K562 (cell line): ENCODE data around the gene GRSF1. TPM values are rescaled to one million over a fixed set of nuclear protein-coding genes. Genes with fewer than 3 reads are reported as not detected.

Source experiments
- ATAC-seq: fragments of 200-7000 bp; cut with Tn5 transposase; 3 replicates; pipeline ENCODE4 v1.9.1; 2020; ENCODE audit warnings: moderate library complexity
- BruUV-seq: library from RNA; stranded (reverse); fragments of 400-500 nt; replicated peaks from 2 replicates; lab custom pipeline; 2021; lab: Mats Ljungman, UMichigan
- CTCF ChIA-PET: fragments of 300-600 bp; formaldehyde crosslinking; extraction: SDS; loops from one replicate; lab custom pipeline; 2021; ENCODE audit warnings: low intra/inter-chr PET ratio; lab: Yijun Ruan, JAX
- POLR2A ChIA-PET: fragments of 300-600, 350-650 bp; sonication (Branson Sonifier 250); formaldehyde crosslinking; extraction: SDS; loops from one replicate; lab custom pipeline; 2021; ENCODE audit warnings: antibody characterized with exemption, inconsistent platforms; lab: Yijun Ruan, JAX
- DNase-seq, 4 experiments: peaks; one replicate each; pipeline versions ENCODE4 v3.0.0 to v3.0.0-alpha.2; 2011 to 2018; ENCODE audit warnings: low spot score in 3 of 4, mixed read lengths in 3 of 4; ENCODE audit errors: extremely low read depth in 1 of 4
- FAIRE-seq: peaks from 2 replicates; lab custom pipeline; 2011; peaks lifted over from hg19 to GRCh38; lab: Jason Lieb, UNC
- H2AFZ ChIP-seq: 2 replicates; pipeline ENCODE4 v1.6.0; 2011; ENCODE audit warnings: low read depth, low read length, control low read depth, inconsistent platforms
- H3K27ac ChIP-seq: fragments of 200-600 bp; 3 replicates; pipeline ENCODE4 v1.8.0; 2011; ENCODE audit warnings: low read depth, mild to moderate bottlenecking, control low read depth, inconsistent platforms, low read length, moderate library complexity, mixed read lengths; ENCODE audit errors: extremely low read depth
- H3K27me3 ChIP-seq, 2 experiments: fragments of 300-600 bp in 1 of 2; 2 replicates in 1 of 2; 3 replicates in 1 of 2; pipeline versions ENCODE4 v1.6.0 to v1.8.0; 2011; ENCODE audit warnings: inconsistent platforms in 2 of 2, low read length in 2 of 2, mild to moderate bottlenecking in 1 of 2, mixed read lengths in 1 of 2, moderate library complexity in 1 of 2; ENCODE audit not compliant: control insufficient read depth in 2 of 2, insufficient read depth in 2 of 2
- H3K36me3 ChIP-seq: fragments of 300-600 bp; 3 replicates; pipeline ENCODE4 v1.8.0; 2011; ENCODE audit warnings: mild to moderate bottlenecking, low read length, inconsistent platforms; ENCODE audit not compliant: control insufficient read depth, insufficient read depth
- H3K4me1 ChIP-seq, 2 experiments: fragments of 200-600 bp in 1 of 2; replicated peaks in 1 of 2; 2 replicates in 1 of 2; 3 replicates in 1 of 2; pipeline versions ENCODE4 v1.5.1 to v1.8.0; 2011; ENCODE audit warnings: inconsistent platforms in 2 of 2, low read length in 2 of 2, mild to moderate bottlenecking in 1 of 2, mixed read lengths in 1 of 2, moderate library complexity in 1 of 2; ENCODE audit not compliant: control insufficient read depth in 2 of 2, insufficient read depth in 2 of 2
- H3K4me2 ChIP-seq: 2 replicates; pipeline ENCODE4 v1.6.1; 2011; ENCODE audit warnings: low read length, control low read depth, inconsistent platforms, mixed read lengths; ENCODE audit not compliant: insufficient read depth
- H3K4me3 ChIP-seq: fragments of 200-600 bp; sonication (generic), shearing (Covaris generic); 2 replicates; pipeline ENCODE4 v1.5.1; 2016; ENCODE audit warnings: control low read depth, inconsistent platforms
- H3K79me2 ChIP-seq: fragments of 200-600 bp; 3 replicates; pipeline ENCODE4 v1.8.0; 2011; ENCODE audit warnings: low read length, inconsistent platforms; ENCODE audit not compliant: control insufficient read depth, insufficient read depth
- H3K9ac ChIP-seq, 2 experiments: 2 replicates each; pipeline versions ENCODE4 v1.6.0 to v1.6.1; 2011; ENCODE audit warnings: low read depth in 2 of 2, low read length in 2 of 2, control low read depth in 1 of 2, inconsistent platforms in 1 of 2, mild to moderate bottlenecking in 1 of 2, mixed read lengths in 1 of 2; ENCODE audit not compliant: insufficient read depth in 1 of 2
- H3K9me1 ChIP-seq: one replicate; pipeline ENCODE4 v1.6.0; 2011; ENCODE audit warnings: inconsistent platforms, mild to moderate bottlenecking, low read length, moderate library complexity; ENCODE audit not compliant: control insufficient read depth, insufficient read depth
- H3K9me3 ChIP-seq: replicated peaks from 2 replicates; pipeline ENCODE4 v1.5.1; 2011; ENCODE audit warnings: low read depth, low read length, inconsistent platforms; ENCODE audit not compliant: control insufficient read depth, insufficient read depth
- H4K20me1 ChIP-seq: replicated peaks from 2 replicates; pipeline ENCODE4 v1.6.1; 2011; ENCODE audit warnings: low read length, inconsistent platforms, mixed read lengths; ENCODE audit not compliant: control insufficient read depth, insufficient read depth
- CBX5 ChIP-seq: IDR thresholded peaks from 2 replicates; pipeline ENCODE4 v1.6.1; 2014; ENCODE audit warnings: low read depth, borderline replicate concordance
- TAF1 ChIP-seq: IDR thresholded peaks from 2 replicates; pipeline ENCODE4 v1.6.1; 2011; ENCODE audit warnings: mild to moderate bottlenecking, low read length, moderate library complexity; ENCODE audit not compliant: insufficient read depth, control insufficient read depth, severe bottlenecking; ENCODE audit errors: extremely low read depth
- ZFPM2 ChIP-seq: fragments of 250-450 bp; sonication (Bioruptor Pico); IDR thresholded peaks from 2 replicates; pipeline ENCODE4 v1.5.1; 2022; ENCODE audit warnings: mild to moderate bottlenecking
- WGBS: fragments of 100-300 bp; shearing (Covaris generic); methylation state at CpG from one replicate; pipeline ENCODE4 v1.1.6; 2016; ENCODE audit warnings: low coverage, mixed read lengths; ENCODE audit not compliant: insufficient coverage; ENCODE audit errors: missing lambda C conversion rate; 5-methylcytosine and 5-hydroxymethylcytosine counted together
- in situ Hi-C: fragments of 300-500 bp; cut with MboI; formaldehyde crosslinking; loops from 4 replicates; pipeline ENCODE4 v1.15.0; 2018; ENCODE audit warnings: inconsistent platforms, mixed read lengths
- intact Hi-C: fragments of 100-400 bp; cut with micrococcal nuclease; formaldehyde crosslinking; loops from 2 replicates; pipeline ENCODE4 v1.14.2; 2022
- polyA plus RNA-seq, 8 experiments: library from polyadenylated mRNA; depleted of rRNA in 4 of 8; stranded (reverse) in 5 of 8; unstranded in 3 of 8; fragments of >200 nt; fragmentation: Nextera tagmentation in 2 of 8; fragmentation: Illumina TruSeq in 1 of 8; extraction: Ambion mirVana in 2 of 8; extraction: Trizol in 1 of 8; gene quantifications; 2 replicates each; pipeline versions ENCODE4 v1.2.1 to v1.2.3, GENCODE V29; 2011 to 2014; ENCODE audit warnings: inconsistent platforms in 1 of 8, missing spikeins in 1 of 8
- total RNA-seq, 7 experiments: library from RNA; depleted of rRNA in 6 of 7; stranded (reverse); fragments of >200 nt in 6 of 7; fragmentation: Illumina TruSeq in 2 of 7; extraction: Trizol in 2 of 7; gene quantifications; 2 replicates each; pipeline versions ENCODE4 v1.2.1 to v1.2.3, GENCODE V29; 2011 to 2021; ENCODE audit warnings: low replicate concordance in 1 of 7
- TF ChIP-seq, protein P1 (sequence below): fragments of 150-350 bp; conservative IDR thresholded peaks from 2 replicates; pipeline ENCODE4 v1.6.1; 2014; ENCODE audit warnings: low read length

The GRSF1 gene
- total and polyA plus RNA-seq, 9 of the 15 experiments (the other 6 are each of a cell fraction or from before 2014, with no cell fraction given), result 33.0 to 105 (median 76.0) TPM

- H3K79me2 ChIP-seq, result no peaks in the 10 kb centered on the region
- no peaks in the 10 kb centered on the region; a peak in 1 of 5 replicates for H3K4me1 ChIP-seq
- in situ Hi-C loops, result no loop called here
- ChIA-PET POLR2A (interaction anchor here (0.6 kb wide), 1 partner anchor 201 kb away, joined by 3 read pairs; no protein-coding TSS in a partner anchor), CTCF (no interaction called here)
- H2AFZ ChIP-seq, result no peak overlapping the region
- WGBS, result 38% methylated on average over 6 of the region's 6 CpGs
- FAIRE-seq, result no peak
- H3K36me3 ChIP-seq, result no peaks in the 10 kb centered on the region
- H3K4me3 ChIP-seq, result no peak overlapping the region
- H4K20me1 ChIP-seq, result no peaks in the 10 kb centered on the region
- ATAC-seq, result no peak
- H3K4me2 ChIP-seq, result no peak overlapping the region
- intact Hi-C loops, result no loop called here
- no TSS peak for BruUV-seq
- TF ChIP-seq CBX5 (no peak), TAF1 (no peak), ZFPM2 (CRISPR knock-in tag) (no peak)
- TF ChIP-seq, protein P1, sequence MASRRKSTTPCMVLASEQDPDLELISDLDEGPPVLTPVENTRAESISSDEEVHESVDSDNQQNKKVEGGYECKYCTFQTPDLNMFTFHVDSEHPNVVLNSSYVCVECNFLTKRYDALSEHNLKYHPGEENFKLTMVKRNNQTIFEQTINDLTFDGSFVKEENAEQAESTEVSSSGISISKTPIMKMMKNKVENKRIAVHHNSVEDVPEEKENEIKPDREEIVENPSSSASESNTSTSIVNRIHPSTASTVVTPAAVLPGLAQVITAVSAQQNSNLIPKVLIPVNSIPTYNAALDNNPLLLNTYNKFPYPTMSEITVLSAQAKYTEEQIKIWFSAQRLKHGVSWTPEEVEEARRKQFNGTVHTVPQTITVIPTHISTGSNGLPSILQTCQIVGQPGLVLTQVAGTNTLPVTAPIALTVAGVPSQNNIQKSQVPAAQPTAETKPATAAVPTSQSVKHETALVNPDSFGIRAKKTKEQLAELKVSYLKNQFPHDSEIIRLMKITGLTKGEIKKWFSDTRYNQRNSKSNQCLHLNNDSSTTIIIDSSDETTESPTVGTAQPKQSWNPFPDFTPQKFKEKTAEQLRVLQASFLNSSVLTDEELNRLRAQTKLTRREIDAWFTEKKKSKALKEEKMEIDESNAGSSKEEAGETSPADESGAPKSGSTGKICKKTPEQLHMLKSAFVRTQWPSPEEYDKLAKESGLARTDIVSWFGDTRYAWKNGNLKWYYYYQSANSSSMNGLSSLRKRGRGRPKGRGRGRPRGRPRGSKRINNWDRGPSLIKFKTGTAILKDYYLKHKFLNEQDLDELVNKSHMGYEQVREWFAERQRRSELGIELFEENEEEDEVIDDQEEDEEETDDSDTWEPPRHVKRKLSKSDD, result no peak
- no peaks in the 10 kb centered on the region for H3K9me3 ChIP-seq
- no peak for DNase-seq
- no peaks in the 10 kb centered on the region for H3K9me1 ChIP-seq
- no peak overlapping the region for H3K9ac ChIP-seq
- H3K27ac ChIP-seq, result no peak overlapping the region
- H3K27me3 ChIP-seq, result no peaks in the 10 kb centered on the region
Measured at GRCh38 chr4:70885174-70885573, 45.5 kb upstream of the GRSF1 start.
